HCT116 (cell line): Measurements from ENCODE around the gene FTSJ1.

Source experiments
- CBX3 ChIP-seq: IDR thresholded peaks from 2 replicates; pipeline ENCODE4 v1.6.1; 2012; ENCODE audit warnings: low read depth
- CEBPB ChIP-seq: IDR thresholded peaks from 2 replicates; pipeline ENCODE4 v1.6.1; 2012; ENCODE audit warnings: low read depth
- CTCF ChIP-seq, 3 experiments: fragments of 200-600 bp in 1 of 3; sonication (generic) in 1 of 3; IDR thresholded peaks in 2 of 3; conservative IDR thresholded peaks in 1 of 3; 2 replicates each; pipeline ENCODE4 v1.5.1; 2012 to 2017; ENCODE audit warnings: low read depth in 2 of 3, low read length in 2 of 3, antibody characterized with exemption in 1 of 3, borderline replicate concordance in 1 of 3, control low read depth in 1 of 3, mild to moderate bottlenecking in 1 of 3, mixed read lengths in 1 of 3, mixed run types in 1 of 3, moderate library complexity in 1 of 3; ENCODE audit not compliant: insufficient read depth in 1 of 3
- EZH2 ChIP-seq: fragments of 200-600 bp; sonication (generic); IDR thresholded peaks from 2 replicates; pipeline ENCODE4 v1.6.1; 2017; ENCODE audit warnings: antibody characterized with exemption, mixed run types
- MAX ChIP-seq: IDR thresholded peaks from 2 replicates; pipeline ENCODE4 v1.6.1; 2012
- POLR2A ChIP-seq: IDR thresholded peaks from 2 replicates; pipeline ENCODE4 v1.7.0; 2011; ENCODE audit warnings: borderline replicate concordance; ENCODE audit not compliant: insufficient read depth, insufficient read length; ENCODE audit errors: extremely low read depth
- REST ChIP-seq: IDR thresholded peaks from 2 replicates; pipeline ENCODE4 v1.6.1; 2012; ENCODE audit warnings: low read depth
- YY1 ChIP-seq: IDR thresholded peaks from 2 replicates; pipeline ENCODE4 v1.6.1; 2011; ENCODE audit warnings: low read length, low read depth, moderate library complexity, mild to moderate bottlenecking; ENCODE audit not compliant: insufficient replicate concordance; ENCODE audit errors: extremely low read depth

- TF ChIP-seq CTCF (IDR thresholded peaks at IDR 0.05 in 2 of 3, conservative IDR thresholded peaks at IDR 0.05 in 1 of 3; ENCODE audit: borderline replicate concordance in 1 of 3, insufficient read depth in 1 of 3, low read depth in 2 of 3, low read length in 2 of 3) (no peak), POLR2A (no peak), CBX3 (no peak), YY1 (no peak), EZH2 (no peak), REST (no peak), MAX (no peak), CEBPB (no peak)
These were observed 5.7 kb upstream of the FTSJ1 start, which contains the start of gene SLC38A5 for GRCh38 chrX:48470110-48470832.
